ENCODE measurements around the gene AKR1B15. TPM values are rescaled to one million over a fixed set of nuclear protein-coding genes. Genes with fewer than 3 reads are reported as not detected.

AKR1B15 gene
- total RNA-seq, 2 donors from 2014 or later = 0.52 TPM; not detected in 1

- H3K9me3 ChIP-seq = no peaks in the 10 kb centered on the region
- 36 to 48% methylated on average over 9 of the region's 9 CpGs for whole genome bisulfite sequencing, 2 donors
- no peak for TF ChIP-seq POLR2A (IDR thresholded peaks at IDR 0.05)
- TF ChIP-seq CTCF (IDR thresholded peaks at IDR 0.05) = peak; percentile 21 to 66 (median 55)
- intact Hi-C loops (cut with DNase I) = no loop called here
- no peak overlapping the region for H3K4me3 ChIP-seq
- H3K36me3 ChIP-seq (replicated peaks in 1 of 2; ENCODE audit: insufficient read depth in 1 of 2, low read depth in 2 of 2) = no peaks in the 10 kb centered on the region
- H3K4me1 ChIP-seq = no peaks in the 10 kb centered on the region
- no peak overlapping the region for H3K27ac ChIP-seq
- H3K27me3 ChIP-seq = no peaks in the 10 kb centered on the region
- peak; percentile 26 to 40 (median 35) for DNase-seq
- no peak for ATAC-seq
Observed at GRCh38 chr7:134513169-134513752, 35.6 kb upstream of the AKR1B15 start.

- ATAC-seq = no peak
- H3K4me3 ChIP-seq = no peak overlapping the region
- no peak for TF ChIP-seq CTCF (IDR thresholded peaks at IDR 0.05)
- intact Hi-C loops (cut with DNase I) = no loop called here
- H3K27me3 ChIP-seq = no peaks in the 10 kb centered on the region
- no peaks in the 10 kb centered on the region for H3K36me3 ChIP-seq (replicated peaks in 1 of 2; ENCODE audit: insufficient read depth in 1 of 2, low read depth in 2 of 2)
- no peak for DNase-seq
- WGBS, 2 donors = 13 to 14% methylated on average over 1 of the region's 1 CpG
- H3K4me1 ChIP-seq = no peaks in the 10 kb centered on the region
- H3K27ac ChIP-seq = no peak overlapping the region
- H3K9me3 ChIP-seq = no peaks in the 10 kb centered on the region
Observed at GRCh38 chr7:134514106-134514505, 34.8 kb upstream of the AKR1B15 start.

- H3K4me3 ChIP-seq = no peak overlapping the region
- no peaks in the 10 kb centered on the region for H3K9me3 ChIP-seq
- no peaks in the 10 kb centered on the region for H3K27me3 ChIP-seq
- ATAC-seq (peak; percentile 69), DNase-seq (peak in 2 of 4 donors; percentile 25 to 53)
- no peaks in the 10 kb centered on the region for H3K36me3 ChIP-seq (replicated peaks in 1 of 2; ENCODE audit: insufficient read depth in 1 of 2, low read depth in 2 of 2)
- WGBS, 2 donors = 0 to 3% methylated on average over 4 of the region's 4 CpGs
- H3K27ac ChIP-seq = no peak overlapping the region
- intact Hi-C loops (cut with DNase I) = no loop called here
- no peaks in the 10 kb centered on the region for H3K4me1 ChIP-seq
- TF ChIP-seq CTCF (IDR thresholded peaks at IDR 0.05) (peak; percentile 64 to 86 (median 84)), POLR2A (IDR thresholded peaks at IDR 0.05) (no peak)
Observed at GRCh38 chr7:134514663-134515062, 34.2 kb upstream of the AKR1B15 start.

- TF ChIP-seq POLR2A (IDR thresholded peaks at IDR 0.05) = no peak
- no peak for TF ChIP-seq CTCF (IDR thresholded peaks at IDR 0.05)
- H3K4me3 ChIP-seq = no peak overlapping the region
- 60 to 70% methylated on average over 6 of the region's 6 CpGs for WGBS, 2 donors
- no peaks in the 10 kb centered on the region for H3K27me3 ChIP-seq
- no peaks in the 10 kb centered on the region for H3K9me3 ChIP-seq
- intact Hi-C loops (cut with DNase I) = no loop called here
- no peaks in the 10 kb centered on the region for H3K36me3 ChIP-seq (replicated peaks in 1 of 2; ENCODE audit: insufficient read depth in 1 of 2, low read depth in 2 of 2)
- DNase-seq (no peak), ATAC-seq (no peak)
- H3K4me1 ChIP-seq = peaks cover 7% of the 10 kb centered on the region
- H3K27ac ChIP-seq = no peak overlapping the region
Observed at GRCh38 chr7:134515569-134516468, 33.1 kb upstream of the AKR1B15 start.
